Esophagus muscularis mucosa (tissue), 4 donors: Measurements from ENCODE around the gene SLC22A6. TPM values are rescaled to one million over a fixed set of nuclear protein-coding genes. Genes with fewer than 3 reads are reported as not detected.

Experiments used
- DNase-seq: peaks from one replicate; pipeline ENCODE4 v3.0.0-alpha.2; 2017; ENCODE audit errors: extremely low spot score
- H3K27ac ChIP-seq, 4 donors: fragments of 200-600 bp; sonication (generic); replicated peaks in 1 of 4; 1 replicate in 3 of 4; 2 replicates in 1 of 4; pipeline ENCODE4 v1.5.1; 2016 to 2019; ENCODE audit warnings: mild to moderate bottlenecking in 1 of 4
- H3K27me3 ChIP-seq, 4 donors: fragments of 200-600 bp; sonication (generic); one replicate each; pipeline versions ENCODE4 v1.5.1 to v1.6.0; 2016 to 2019
- H3K36me3 ChIP-seq, 4 donors: fragments of 200-600 bp; sonication (generic); one replicate each; pipeline ENCODE4 v1.5.1; 2016 to 2019
- H3K4me1 ChIP-seq, 4 donors: fragments of 200-600 bp; sonication (generic); one replicate each; pipeline ENCODE4 v1.5.1; 2016 to 2019
- H3K4me3 ChIP-seq, 4 donors: fragments of 200-600 bp; sonication (generic); 1 replicate in 2 of 4; 2 replicates in 2 of 4; pipeline ENCODE4 v1.5.1; 2016 to 2019; ENCODE audit warnings: mild to moderate bottlenecking in 4 of 4, moderate library complexity in 1 of 4
- H3K9me3 ChIP-seq, 4 donors: fragments of 200-600 bp; sonication (generic); 1 replicate in 3 of 4; 2 replicates in 1 of 4; pipeline ENCODE4 v1.5.1; 2016 to 2019
- CTCF ChIP-seq, 3 experiments: fragments of 200-600 bp in 2 of 3; fragments of 450-650 bp in 1 of 3; sonication (generic) in 2 of 3; IDR thresholded peaks; one replicate each; pipeline ENCODE4 v1.5.1; 2017 to 2019; ENCODE audit warnings: antibody characterized with exemption in 3 of 3, mild to moderate bottlenecking in 2 of 3, moderate library complexity in 1 of 3
- EP300 ChIP-seq: sonication (generic); formaldehyde crosslinking; IDR thresholded peaks from one replicate; pipeline ENCODE4 v1.6.1; 2017; ENCODE audit warnings: antibody characterized with exemption
- POLR2A ChIP-seq: fragments of 450-650 bp; IDR thresholded peaks from one replicate; pipeline ENCODE4 v1.6.1; 2017; ENCODE audit warnings: antibody characterized with exemption, moderate library complexity, mild to moderate bottlenecking, low read depth
- POLR2AphosphoS5 ChIP-seq, 2 donors: sonication (generic); formaldehyde crosslinking; IDR thresholded peaks; one replicate each; pipeline ENCODE4 v1.6.1; 2017; ENCODE audit warnings: antibody characterized with exemption in 2 of 2
- WGBS: methylation state at CpG from one replicate; pipeline ENCODE4 v1.1.5; 2018; 5-methylcytosine and 5-hydroxymethylcytosine counted together
- intact Hi-C: fragments of 100-400 bp; cut with DNase I; formaldehyde crosslinking; loops from one replicate; pipeline ENCODE4 v1.15.1; 2023
- total RNA-seq, 4 donors: library from RNA; depleted of rRNA; stranded (reverse); fragments of >200 nt; gene quantifications; one replicate each; pipeline versions ENCODE4 v1.1.0 to v1.2.1, GENCODE V29; 2016

The SLC22A6 gene
- total RNA-seq: not detected

- intact Hi-C loops: no loop called here
- H3K36me3 ChIP-seq: no peaks in the 10 kb centered on the region
- H3K4me1 ChIP-seq: no peaks in the 10 kb centered on the region
- TF ChIP-seq POLR2AphosphoS5 (IDR thresholded peaks at IDR 0.05): no peak
- TF ChIP-seq POLR2A: no peak
- no peak for TF ChIP-seq CTCF (IDR thresholded peaks at IDR 0.05)
- TF ChIP-seq EP300: no peak
- DNase-seq: no peak
- H3K9me3 ChIP-seq: no peaks in the 10 kb centered on the region
- no peak within 1 kb of the TSS for H3K27ac ChIP-seq
- H3K27me3 ChIP-seq: peaks cover 0 to 7% (median 0%) of the 10 kb centered on the region in 4 donors
- WGBS: 72% methylated on average over 10 of the region's 14 CpGs
- H3K4me3 ChIP-seq: no peak within 1 kb of the TSS
Observed at GRCh38 chr11:62984451-62984991, at the start of gene SLC22A6. Gene SLC22A6, minus strand, starts transcription at chr11:62984967. Its CDS starts 277 bp downstream, at chr11:62984690.

- TF ChIP-seq POLR2AphosphoS5 (IDR thresholded peaks at IDR 0.05): no peak
- no peak for TF ChIP-seq POLR2A
- no peak for TF ChIP-seq CTCF (IDR thresholded peaks at IDR 0.05)
- TF ChIP-seq EP300: no peak
Observed at GRCh38 chr11:63032457-63032856, 47.7 kb upstream of the SLC22A6 start.

GRCh38 chr11:63023841-63024648 is 39.3 kb upstream of the SLC22A6 start:
- TF ChIP-seq POLR2A: no peak
- TF ChIP-seq EP300: no peak
- peak; percentile 100 for TF ChIP-seq CTCF (IDR thresholded peaks at IDR 0.05)
- peak in 1 of 2 donors; percentile 19 for TF ChIP-seq POLR2AphosphoS5 (IDR thresholded peaks at IDR 0.05)
- H3K4me1 ChIP-seq: peaks cover 4 to 9% (median 7%) of the 10 kb centered on the region in 4 donors
- peak overlapping the region in 2 of 4 donors; percentile 0 to 11 for H3K4me3 ChIP-seq
- H3K27me3 ChIP-seq: no peaks in the 10 kb centered on the region
- peak; percentile 96 for DNase-seq
- intact Hi-C loops: loop anchor here (1.0 kb wide), 1 partner anchor 118 kb away; no protein-coding TSS in a partner anchor
- 13% methylated on average over 15 of the region's 19 CpGs for WGBS
- no peaks in the 10 kb centered on the region for H3K9me3 ChIP-seq
- H3K27ac ChIP-seq: peak overlapping the region in 1 of 4 donors; percentile 11
- no peaks in the 10 kb centered on the region for H3K36me3 ChIP-seq

More at GRCh38 chr11:63032457-63032856, 47.7 kb upstream of the SLC22A6 start:
- no peaks in the 10 kb centered on the region for H3K9me3 ChIP-seq
- no peaks in the 10 kb centered on the region for H3K27me3 ChIP-seq
- no peak overlapping the region for H3K4me3 ChIP-seq
- no peaks in the 10 kb centered on the region for H3K36me3 ChIP-seq
- peaks cover 0 to 4% (median 0%) of the 10 kb centered on the region in 4 donors for H3K4me1 ChIP-seq
- H3K27ac ChIP-seq: no peak overlapping the region
- intact Hi-C loops: no loop called here
- DNase-seq: no peak
- WGBS: 97% methylated on average over 4 of the region's 4 CpGs

- H3K9me3 ChIP-seq: no peaks in the 10 kb centered on the region
- H3K36me3 ChIP-seq: no peaks in the 10 kb centered on the region
- H3K4me1 ChIP-seq: peaks cover 4 to 9% (median 7%) of the 10 kb centered on the region in 4 donors
- TF ChIP-seq POLR2AphosphoS5 (IDR thresholded peaks at IDR 0.05) (no peak), CTCF (IDR thresholded peaks at IDR 0.05) (no peak), EP300 (no peak), POLR2A (no peak)
- WGBS: 88% methylated on average over 10 of the region's 11 CpGs
- peak overlapping the region in 2 of 4 donors; percentile 0 to 11 for H3K4me3 ChIP-seq
- H3K27me3 ChIP-seq: no peaks in the 10 kb centered on the region
- no peak for DNase-seq
- intact Hi-C loops: no loop called here
- H3K27ac ChIP-seq: peak overlapping the region in 1 of 4 donors; percentile 11
Observed at GRCh38 chr11:63023222-63023814, 38.6 kb upstream of the SLC22A6 start.
